ENCODE results near the gene CRYBB3.

Gene CRYBB3

GRCh38 chr22:25219211-25219689, 19.6 kb downstream of the CRYBB3 start, which contains the start of gene CRYBB2:
TSS of gene CRYBB2 (plus strand) at chr22:25219639. CDS start at chr22:25221430, 1,791 bp downstream.
- TF ChIP-seq SIN3A (IDR thresholded peaks at IDR 0.05; ENCODE audit: borderline replicate concordance, insufficient read depth, low read length) = no peak
- TF ChIP-seq FOXP2 (optimal IDR thresholded peaks at IDR 0.05; ENCODE audit: borderline replicate concordance, extremely low read depth, extremely low read length, insufficient read depth) = no peak
- TF ChIP-seq POLR2AphosphoS5 (IDR thresholded peaks at IDR 0.05; ENCODE audit: low read depth, low read length) = no peak
- TF ChIP-seq TAF1 (IDR thresholded peaks at IDR 0.05; ENCODE audit: borderline replicate concordance, insufficient read depth, low read length) = no peak
- no peak for TF ChIP-seq REST (IDR thresholded peaks at IDR 0.05; ENCODE audit: insufficient read depth in 1 of 2, low read depth in 2 of 2, low read length in 2 of 2)

- TF ChIP-seq TAF1 (IDR thresholded peaks at IDR 0.05; ENCODE audit: borderline replicate concordance, insufficient read depth, low read length) (no peak), POLR2AphosphoS5 (IDR thresholded peaks at IDR 0.05; ENCODE audit: low read depth, low read length) (no peak), FOXP2 (optimal IDR thresholded peaks at IDR 0.05; ENCODE audit: borderline replicate concordance, extremely low read depth, extremely low read length, insufficient read depth) (no peak), REST (IDR thresholded peaks at IDR 0.05; ENCODE audit: insufficient read depth in 1 of 2, low read depth in 2 of 2, low read length in 2 of 2) (no peak), SIN3A (IDR thresholded peaks at IDR 0.05; ENCODE audit: borderline replicate concordance, insufficient read depth, low read length) (no peak)
Observed at GRCh38 chr22:25219948-25220442, 20.3 kb downstream of the CRYBB3 start.

- TF ChIP-seq REST (IDR thresholded peaks at IDR 0.05; ENCODE audit: insufficient read depth in 1 of 2, low read depth in 2 of 2, low read length in 2 of 2) (no peak), POLR2AphosphoS5 (IDR thresholded peaks at IDR 0.05; ENCODE audit: low read depth, low read length) (no peak), FOXP2 (optimal IDR thresholded peaks at IDR 0.05; ENCODE audit: borderline replicate concordance, extremely low read depth, extremely low read length, insufficient read depth) (no peak), TAF1 (IDR thresholded peaks at IDR 0.05; ENCODE audit: borderline replicate concordance, insufficient read depth, low read length) (no peak), SIN3A (IDR thresholded peaks at IDR 0.05; ENCODE audit: borderline replicate concordance, insufficient read depth, low read length) (no peak)
Observed at GRCh38 chr22:25221790-25222189, 22.1 kb downstream of the CRYBB3 start.

GRCh38 chr22:25223269-25223850, 23.7 kb downstream of the CRYBB3 start:
- no peak for TF ChIP-seq POLR2AphosphoS5 (IDR thresholded peaks at IDR 0.05; ENCODE audit: low read depth, low read length)
- no peak for TF ChIP-seq TAF1 (IDR thresholded peaks at IDR 0.05; ENCODE audit: borderline replicate concordance, insufficient read depth, low read length)
- no peak for TF ChIP-seq REST (IDR thresholded peaks at IDR 0.05; ENCODE audit: insufficient read depth in 1 of 2, low read depth in 2 of 2, low read length in 2 of 2)
- no peak for TF ChIP-seq FOXP2 (optimal IDR thresholded peaks at IDR 0.05; ENCODE audit: borderline replicate concordance, extremely low read depth, extremely low read length, insufficient read depth)
- TF ChIP-seq SIN3A (IDR thresholded peaks at IDR 0.05; ENCODE audit: borderline replicate concordance, insufficient read depth, low read length) = no peak

Data from PFSK-1 (cell line).